ENCODE data around the gene SIRT3. TPM values are rescaled to one million over a fixed set of nuclear protein-coding genes. Genes with fewer than 3 reads are reported as not detected.

The SIRT3 gene
- total and polyA plus RNA-seq, 2 of the 4 experiments (the other 2 are of a cell fraction), result 5.4 to 18.6 TPM

DNA sequence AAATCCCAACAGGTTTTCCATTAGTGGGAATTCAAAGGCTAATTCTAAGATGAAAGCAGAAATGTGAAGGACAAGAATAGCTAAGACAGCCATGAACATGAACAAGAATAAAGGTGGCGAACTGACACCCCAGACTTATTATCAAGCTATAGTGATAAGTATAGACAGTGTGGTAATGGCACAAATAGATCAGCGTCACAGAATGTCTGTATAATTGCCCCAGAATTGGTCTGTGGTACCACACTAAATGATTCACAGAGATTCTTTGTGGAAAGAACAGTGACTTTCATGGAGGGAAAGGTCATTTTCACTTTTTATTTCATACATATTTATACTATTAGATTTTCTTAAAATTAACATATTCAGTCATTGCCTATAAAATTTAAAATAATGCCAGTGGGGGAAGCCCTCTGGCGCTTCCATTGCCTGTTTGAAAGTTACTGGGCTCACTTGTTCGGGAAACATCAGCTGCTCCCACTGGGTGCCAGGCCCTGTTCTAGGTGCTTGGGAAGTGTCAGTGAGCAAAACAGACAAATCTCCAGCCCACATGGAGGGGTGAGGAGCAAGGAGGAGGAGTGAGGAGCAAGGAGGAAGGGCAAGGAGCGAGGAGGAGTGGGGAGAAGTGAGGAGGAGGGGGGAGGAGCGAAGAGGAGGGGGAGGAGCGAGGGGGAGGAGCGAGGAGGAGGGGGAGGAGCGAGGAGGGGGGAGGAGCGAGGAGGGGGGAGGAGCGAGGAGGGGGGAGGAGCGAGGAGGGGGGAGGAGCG is 30.7 kb upstream of the SIRT3 start:
- Histone ChIP-seq H2AK9ac (replicated peaks; ENCODE audit: low read depth, low read length, poor library complexity) (no peak overlapping the region), H3K27ac (ENCODE audit: insufficient read depth, low read length) (no peak overlapping the region), H4K20me1 (ENCODE audit: insufficient read depth, low read length) (no peaks in the 10 kb centered on the region), H4K5ac (ENCODE audit: low read depth, low read length) (no peak overlapping the region), H4K8ac (ENCODE audit: low read depth in 2 of 2, low read length in 2 of 2) (no peak overlapping the region), H3K27me3 (ENCODE audit: control insufficient read depth, insufficient read depth, low read length) (peaks cover 18% of the 10 kb centered on the region), H3K4me3 (ENCODE audit: insufficient read depth, low read depth, low read length) (no peak overlapping the region), H3K14ac (replicated peaks; ENCODE audit: low read depth, low read length) (no peak overlapping the region), H4K91ac (ENCODE audit: insufficient read depth, low read depth, low read length) (no peak overlapping the region), H3K56ac (ENCODE audit: extremely low read depth, insufficient read depth, low read length) (no peak overlapping the region), H2AK5ac (ENCODE audit: low read depth, low read length) (no peak overlapping the region), H3K4me1 (ENCODE audit: control insufficient read depth, insufficient read depth, low read length) (no peaks in the 10 kb centered on the region), H3K4ac (ENCODE audit: low read depth, low read length) (no peak overlapping the region), H2BK15ac (ENCODE audit: low read depth, low read length) (no peak overlapping the region), H3K4me2 (ENCODE audit: low read depth, low read length) (no peak overlapping the region), H3K23ac (ENCODE audit: low read depth, low read length) (no peak overlapping the region), H3K36me3 (ENCODE audit: control insufficient read depth, insufficient read depth, low read length) (no peaks in the 10 kb centered on the region), H2BK120ac (ENCODE audit: low read depth, low read length) (no peak overlapping the region), H2BK5ac (ENCODE audit: low read depth, low read length, poor library complexity, severe bottlenecking) (no peak overlapping the region), H3K9me3 (ENCODE audit: control insufficient read depth, insufficient read depth, low read length) (no peaks in the 10 kb centered on the region), H2BK20ac (ENCODE audit: low read depth, low read length) (no peak overlapping the region), H3K18ac (ENCODE audit: low read depth, low read length) (no peak overlapping the region), H2AFZ (replicated peaks; ENCODE audit: low read length, poor library complexity) (no peak overlapping the region), H3K79me1 (ENCODE audit: low read depth in 1 of 2, low read length in 2 of 2) (no peaks in the 10 kb centered on the region), H3K9ac (ENCODE audit: low read depth, low read length) (no peak overlapping the region), H3K9me1 (ENCODE audit: insufficient read depth, low read length) (no peaks in the 10 kb centered on the region; the same call in 1 of the 2 replicates)
- ChIA-PET POLR2A (ENCODE audit: unreplicated experiment) (no interaction called here), CTCF (interaction anchor here (0.5 to 1.1 kb wide), 2 partner anchors 16 to 32 kb away, joined by 4 read pairs; no protein-coding TSS in a partner anchor)
- dilution Hi-C loops (cut with HindIII; ENCODE audit: low sequenced_read_pairs, unreplicated experiment), result no loop called here
- no peak for DNase-seq
- in situ Hi-C loops (cut with MboI; ENCODE audit: low sequenced_read_pairs), result no loop called here
- ATAC-seq (ENCODE audit: low read depth), result no peak
- WGBS, 2 experiments (ENCODE audit: extremely low coverage in 2 of 2, insufficient read length in 1 of 2), result no CpG with 5 or more reads among the region's 13 CpGs
- BruUV-seq (replicated peaks), result no TSS peak
- intact Hi-C loops (cut with micrococcal nuclease), result no loop called here
- TF ChIP-seq, protein P1, sequence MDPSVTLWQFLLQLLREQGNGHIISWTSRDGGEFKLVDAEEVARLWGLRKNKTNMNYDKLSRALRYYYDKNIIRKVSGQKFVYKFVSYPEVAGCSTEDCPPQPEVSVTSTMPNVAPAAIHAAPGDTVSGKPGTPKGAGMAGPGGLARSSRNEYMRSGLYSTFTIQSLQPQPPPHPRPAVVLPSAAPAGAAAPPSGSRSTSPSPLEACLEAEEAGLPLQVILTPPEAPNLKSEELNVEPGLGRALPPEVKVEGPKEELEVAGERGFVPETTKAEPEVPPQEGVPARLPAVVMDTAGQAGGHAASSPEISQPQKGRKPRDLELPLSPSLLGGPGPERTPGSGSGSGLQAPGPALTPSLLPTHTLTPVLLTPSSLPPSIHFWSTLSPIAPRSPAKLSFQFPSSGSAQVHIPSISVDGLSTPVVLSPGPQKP (IDR thresholded peaks at IDR 0.05; ENCODE audit: borderline replicate concordance, low read depth, low read length), result no peak
- TF ChIP-seq, protein P2, sequence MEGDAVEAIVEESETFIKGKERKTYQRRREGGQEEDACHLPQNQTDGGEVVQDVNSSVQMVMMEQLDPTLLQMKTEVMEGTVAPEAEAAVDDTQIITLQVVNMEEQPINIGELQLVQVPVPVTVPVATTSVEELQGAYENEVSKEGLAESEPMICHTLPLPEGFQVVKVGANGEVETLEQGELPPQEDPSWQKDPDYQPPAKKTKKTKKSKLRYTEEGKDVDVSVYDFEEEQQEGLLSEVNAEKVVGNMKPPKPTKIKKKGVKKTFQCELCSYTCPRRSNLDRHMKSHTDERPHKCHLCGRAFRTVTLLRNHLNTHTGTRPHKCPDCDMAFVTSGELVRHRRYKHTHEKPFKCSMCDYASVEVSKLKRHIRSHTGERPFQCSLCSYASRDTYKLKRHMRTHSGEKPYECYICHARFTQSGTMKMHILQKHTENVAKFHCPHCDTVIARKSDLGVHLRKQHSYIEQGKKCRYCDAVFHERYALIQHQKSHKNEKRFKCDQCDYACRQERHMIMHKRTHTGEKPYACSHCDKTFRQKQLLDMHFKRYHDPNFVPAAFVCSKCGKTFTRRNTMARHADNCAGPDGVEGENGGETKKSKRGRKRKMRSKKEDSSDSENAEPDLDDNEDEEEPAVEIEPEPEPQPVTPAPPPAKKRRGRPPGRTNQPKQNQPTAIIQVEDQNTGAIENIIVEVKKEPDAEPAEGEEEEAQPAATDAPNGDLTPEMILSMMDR (conservative IDR thresholded peaks at IDR 0.05; ENCODE audit: low read depth, low read length), result no peak
- TF ChIP-seq RCOR1 (IDR thresholded peaks at IDR 0.05; ENCODE audit: insufficient replicate concordance, low read length) (no peak), MXI1 (IDR thresholded peaks at IDR 0.05; ENCODE audit: borderline replicate concordance, low read depth, low read length) (no peak), POLR2A (IDR thresholded peaks at IDR 0.05; ENCODE audit: low read depth, low read length) (no peak), RAD21 (IDR thresholded peaks at IDR 0.05; ENCODE audit: low read length) (no peak), RFX5 (IDR thresholded peaks at IDR 0.05; ENCODE audit: low read depth, low read length) (no peak), BHLHE40 (IDR thresholded peaks at IDR 0.05; ENCODE audit: low read depth, low read length) (no peak)

All from IMR-90 (cell line).